ENCODE data around the gene AMBRA1.

AMBRA1 gene

GRCh38 chr11:46363455-46364005 lies 230.3 kb downstream of the AMBRA1 start:
- Histone ChIP-seq H3K27me3 (ENCODE audit: control insufficient read depth in 1 of 2, insufficient read depth in 2 of 2, low read length in 2 of 2) (no peaks in the 10 kb centered on the region), H3K27ac (ENCODE audit: low read depth, low read length) (no peak overlapping the region), H3K36me3 (ENCODE audit: insufficient read depth, low read length) (peaks cover 11% of the 10 kb centered on the region), H3K9ac (ENCODE audit: low read length) (no peak overlapping the region), H3K4me3 (ENCODE audit: low read depth in 1 of 2, low read length in 2 of 2) (peak overlapping the region in 1 of 2 donors; percentile 11), H3K4me1 (ENCODE audit: insufficient read depth, low read length) (peaks cover 27% of the 10 kb centered on the region), H3K9me3 (ENCODE audit: low read length) (no peaks in the 10 kb centered on the region)

GRCh38 chr11:46363031-46363407 lies 230.8 kb downstream of the AMBRA1 start:
- H3K4me1 ChIP-seq (ENCODE audit: insufficient read depth, low read length): peaks cover 27% of the 10 kb centered on the region
- peak overlapping the region; percentile 86 for H3K27ac ChIP-seq (ENCODE audit: low read depth, low read length)
- H3K9ac ChIP-seq (ENCODE audit: low read length): no peak overlapping the region
- H3K4me3 ChIP-seq (ENCODE audit: low read depth in 1 of 2, low read length in 2 of 2): no peak overlapping the region
- H3K27me3 ChIP-seq (ENCODE audit: control insufficient read depth in 1 of 2, insufficient read depth in 2 of 2, low read length in 2 of 2): no peaks in the 10 kb centered on the region
- H3K36me3 ChIP-seq (ENCODE audit: insufficient read depth, low read length): peaks cover 6% of the 10 kb centered on the region
- H3K9me3 ChIP-seq (ENCODE audit: low read length): no peaks in the 10 kb centered on the region

- Histone ChIP-seq H3K9ac (ENCODE audit: low read length) (peak overlapping the region; percentile 68), H3K4me3 (ENCODE audit: low read depth in 1 of 2, low read length in 2 of 2) (peak overlapping the region in 1 of 2 donors; percentile 70)
These were observed 231.4 kb downstream of the AMBRA1 start for GRCh38 chr11:46362156-46363030.

GRCh38 chr11:46361283-46362155 lies 232.3 kb downstream of the AMBRA1 start:
- H3K27ac ChIP-seq (ENCODE audit: low read depth, low read length): peak overlapping the region; percentile 86
- H3K36me3 ChIP-seq (ENCODE audit: insufficient read depth, low read length): peaks cover 4% of the 10 kb centered on the region
- H3K4me1 ChIP-seq (ENCODE audit: insufficient read depth, low read length): peaks cover 27% of the 10 kb centered on the region
- H3K9ac ChIP-seq (ENCODE audit: low read length): peak overlapping the region; percentile 68
- no peaks in the 10 kb centered on the region for H3K27me3 ChIP-seq (ENCODE audit: control insufficient read depth in 1 of 2, insufficient read depth in 2 of 2, low read length in 2 of 2)
- no peaks in the 10 kb centered on the region for H3K9me3 ChIP-seq (ENCODE audit: low read length)
- H3K4me3 ChIP-seq (ENCODE audit: low read depth in 1 of 2, low read length in 2 of 2): peak overlapping the region; percentile 68 to 70

More at GRCh38 chr11:46362156-46363030, 231.4 kb downstream of the AMBRA1 start:
- H3K36me3 ChIP-seq (ENCODE audit: insufficient read depth, low read length): peaks cover 4% of the 10 kb centered on the region
- peak overlapping the region; percentile 86 for H3K27ac ChIP-seq (ENCODE audit: low read depth, low read length)
- no peaks in the 10 kb centered on the region for H3K9me3 ChIP-seq (ENCODE audit: low read length)
- H3K4me1 ChIP-seq (ENCODE audit: insufficient read depth, low read length): peaks cover 27% of the 10 kb centered on the region
- H3K27me3 ChIP-seq (ENCODE audit: control insufficient read depth in 1 of 2, insufficient read depth in 2 of 2, low read length in 2 of 2): no peaks in the 10 kb centered on the region

- H3K9me3 ChIP-seq (ENCODE audit: low read length): no peaks in the 10 kb centered on the region
- peak overlapping the region; percentile 68 for H3K9ac ChIP-seq (ENCODE audit: low read length)
- H3K4me1 ChIP-seq (ENCODE audit: insufficient read depth, low read length): peaks cover 27% of the 10 kb centered on the region
- peak overlapping the region; percentile 86 for H3K27ac ChIP-seq (ENCODE audit: low read depth, low read length)
- H3K27me3 ChIP-seq (ENCODE audit: control insufficient read depth in 1 of 2, insufficient read depth in 2 of 2, low read length in 2 of 2): no peaks in the 10 kb centered on the region
- H3K36me3 ChIP-seq (ENCODE audit: insufficient read depth, low read length): peaks cover 4% of the 10 kb centered on the region
- H3K4me3 ChIP-seq (ENCODE audit: low read depth in 1 of 2, low read length in 2 of 2): peak overlapping the region; percentile 68 to 70
These were observed 232.9 kb downstream of the AMBRA1 start for GRCh38 chr11:46360878-46361277.

GRCh38 chr11:46359953-46360352 lies 233.9 kb downstream of the AMBRA1 start:
- Histone ChIP-seq H3K27ac (ENCODE audit: low read depth, low read length) (no peak overlapping the region), H3K27me3 (ENCODE audit: control insufficient read depth in 1 of 2, insufficient read depth in 2 of 2, low read length in 2 of 2) (no peaks in the 10 kb centered on the region), H3K4me3 (ENCODE audit: low read depth in 1 of 2, low read length in 2 of 2) (no peak overlapping the region), H3K9ac (ENCODE audit: low read length) (no peak overlapping the region), H3K36me3 (ENCODE audit: insufficient read depth, low read length) (peaks cover 4% of the 10 kb centered on the region), H3K4me1 (ENCODE audit: insufficient read depth, low read length) (peaks cover 27% of the 10 kb centered on the region), H3K9me3 (ENCODE audit: low read length) (no peaks in the 10 kb centered on the region)

- H3K4me3 ChIP-seq (ENCODE audit: low read depth in 1 of 2, low read length in 2 of 2): no peak overlapping the region
- H3K4me1 ChIP-seq (ENCODE audit: insufficient read depth, low read length): peaks cover 19% of the 10 kb centered on the region
- H3K27me3 ChIP-seq (ENCODE audit: control insufficient read depth in 1 of 2, insufficient read depth in 2 of 2, low read length in 2 of 2): no peaks in the 10 kb centered on the region
- H3K36me3 ChIP-seq (ENCODE audit: insufficient read depth, low read length): no peaks in the 10 kb centered on the region
- no peak overlapping the region for H3K27ac ChIP-seq (ENCODE audit: low read depth, low read length)
- H3K9ac ChIP-seq (ENCODE audit: low read length): no peak overlapping the region
- no peaks in the 10 kb centered on the region for H3K9me3 ChIP-seq (ENCODE audit: low read length)
These were observed 236.3 kb downstream of the AMBRA1 start for GRCh38 chr11:46357483-46357936.

- peaks cover 17% of the 10 kb centered on the region for H3K4me1 ChIP-seq (ENCODE audit: insufficient read depth, low read length)
- no peaks in the 10 kb centered on the region for H3K27me3 ChIP-seq (ENCODE audit: control insufficient read depth in 1 of 2, insufficient read depth in 2 of 2, low read length in 2 of 2)
- no peaks in the 10 kb centered on the region for H3K36me3 ChIP-seq (ENCODE audit: insufficient read depth, low read length)
- no peak overlapping the region for H3K27ac ChIP-seq (ENCODE audit: low read depth, low read length)
- no peak overlapping the region for H3K9ac ChIP-seq (ENCODE audit: low read length)
- no peak overlapping the region for H3K4me3 ChIP-seq (ENCODE audit: low read depth in 1 of 2, low read length in 2 of 2)
- H3K9me3 ChIP-seq (ENCODE audit: low read length): no peaks in the 10 kb centered on the region
These were observed 236.8 kb downstream of the AMBRA1 start for GRCh38 chr11:46356924-46357482.

GRCh38 chr11:46353698-46354097 lies 240.1 kb downstream of the AMBRA1 start:
- no peaks in the 10 kb centered on the region for H3K36me3 ChIP-seq (ENCODE audit: insufficient read depth, low read length)
- H3K27ac ChIP-seq (ENCODE audit: low read depth, low read length): no peak overlapping the region
- H3K9me3 ChIP-seq (ENCODE audit: low read length): no peaks in the 10 kb centered on the region
- no peak overlapping the region for H3K9ac ChIP-seq (ENCODE audit: low read length)
- no peak overlapping the region for H3K4me3 ChIP-seq (ENCODE audit: low read depth in 1 of 2, low read length in 2 of 2)
- peaks cover 17% of the 10 kb centered on the region for H3K4me1 ChIP-seq (ENCODE audit: insufficient read depth, low read length)
- H3K27me3 ChIP-seq (ENCODE audit: control insufficient read depth in 1 of 2, insufficient read depth in 2 of 2, low read length in 2 of 2): no peaks in the 10 kb centered on the region

- H3K36me3 ChIP-seq (ENCODE audit: insufficient read depth, low read length): no peaks in the 10 kb centered on the region
- H3K4me1 ChIP-seq (ENCODE audit: insufficient read depth, low read length): peaks cover 25% of the 10 kb centered on the region
- H3K4me3 ChIP-seq (ENCODE audit: low read depth in 1 of 2, low read length in 2 of 2): no peak overlapping the region
- H3K9ac ChIP-seq (ENCODE audit: low read length): no peak overlapping the region
- H3K27me3 ChIP-seq (ENCODE audit: control insufficient read depth in 1 of 2, insufficient read depth in 2 of 2, low read length in 2 of 2): no peaks in the 10 kb centered on the region
- no peaks in the 10 kb centered on the region for H3K9me3 ChIP-seq (ENCODE audit: low read length)
- H3K27ac ChIP-seq (ENCODE audit: low read depth, low read length): no peak overlapping the region
These were observed 241.6 kb downstream of the AMBRA1 start for GRCh38 chr11:46352063-46352841.

Data from muscle layer of colon (tissue), 2 donors.